HepG2 (cell line): ENCODE data around the gene IZUMO1R. TPM values are rescaled to one million over a fixed set of nuclear protein-coding genes. Genes with fewer than 3 reads are reported as not detected.

Source experiments
- ATAC-seq: fragments of 200-7000 bp; cut with Tn5 transposase; 3 replicates; pipeline ENCODE4 v1.9.1; 2020; ENCODE audit warnings: mild to moderate bottlenecking, moderate library complexity
- BruUV-seq: library from RNA; stranded (reverse); fragments of 400-500 nt; replicated peaks from 2 replicates; lab custom pipeline; 2021; lab: Mats Ljungman, UMichigan
- CTCF ChIA-PET: fragments of 300-600 bp; formaldehyde crosslinking; extraction: SDS; loops from one replicate; lab custom pipeline; 2021; ENCODE audit warnings: low total read pairs, inconsistent platforms, low intra/inter-chr PET ratio; lab: Yijun Ruan, JAX
- POLR2A ChIA-PET: fragments of 350-600 bp; sonication (Branson Sonifier 250); formaldehyde crosslinking; loops from one replicate; lab custom pipeline; 2020; ENCODE audit warnings: antibody characterized with exemption, inconsistent platforms; lab: Yijun Ruan, JAX
- DNase-seq: peaks from one replicate; pipeline ENCODE4 v3.0.0-alpha.2; 2015; ENCODE audit warnings: low spot score
- FAIRE-seq: peaks from 3 replicates; lab custom pipeline; 2011; peaks lifted over from hg19 to GRCh38; lab: Jason Lieb, UNC
- H2AFZ ChIP-seq: one replicate; pipeline ENCODE4 v1.6.1; 2011; ENCODE audit warnings: low read length, inconsistent platforms
- H3K27ac ChIP-seq: fragments of 300-600 bp; 3 replicates; pipeline ENCODE4 v1.8.0; 2011; ENCODE audit warnings: mixed run types, mild to moderate bottlenecking, mixed read lengths, low read length, inconsistent platforms; ENCODE audit not compliant: insufficient read depth; ENCODE audit errors: extremely low read length
- H3K27me3 ChIP-seq, 2 experiments: fragments of 200-600 bp in 1 of 2; 2 replicates in 1 of 2; 3 replicates in 1 of 2; pipeline versions ENCODE4 v1.6.0 to v1.8.0; 2011; ENCODE audit warnings: low read length in 2 of 2, mild to moderate bottlenecking in 2 of 2, moderate library complexity in 2 of 2, inconsistent platforms in 1 of 2; ENCODE audit not compliant: insufficient read depth in 2 of 2, control insufficient read depth in 1 of 2
- H3K36me3 ChIP-seq, 2 experiments: fragments of 200-600 bp in 1 of 2; replicated peaks in 1 of 2; 2 replicates in 1 of 2; 3 replicates in 1 of 2; pipeline versions ENCODE4 v1.5.1 to v1.8.0; 2011; ENCODE audit warnings: low read length in 2 of 2, inconsistent platforms in 1 of 2; ENCODE audit not compliant: insufficient read depth in 2 of 2, control insufficient read depth in 1 of 2
- H3K4me1 ChIP-seq: 2 replicates; pipeline ENCODE4 v1.5.1; 2012; ENCODE audit warnings: low read length, inconsistent platforms; ENCODE audit not compliant: insufficient read depth
- H3K4me2 ChIP-seq: 2 replicates; pipeline ENCODE4 v1.6.0; 2011; ENCODE audit warnings: low read depth, low read length, inconsistent platforms
- H3K4me3 ChIP-seq, 3 experiments: fragments of 200-600 bp in 1 of 3; sonication (generic), shearing (Covaris generic) in 1 of 3; replicated peaks in 1 of 3; 2 replicates each; pipeline ENCODE4 v1.5.1; 2011 to 2016; ENCODE audit warnings: low read length in 3 of 3, inconsistent platforms in 2 of 3, low read depth in 2 of 3, mild to moderate bottlenecking in 2 of 3, control low read depth in 1 of 3, mixed read lengths in 1 of 3; ENCODE audit not compliant: insufficient read depth in 1 of 3
- H3K79me2 ChIP-seq: one replicate; pipeline ENCODE4 v1.6.1; 2011; ENCODE audit warnings: low read length, inconsistent platforms; ENCODE audit not compliant: insufficient read depth
- H3K9ac ChIP-seq: 2 replicates; pipeline ENCODE4 v1.6.0; 2011; ENCODE audit warnings: mild to moderate bottlenecking, low read depth, low read length, inconsistent platforms; ENCODE audit not compliant: insufficient read depth
- H3K9me3 ChIP-seq: 2 replicates; pipeline ENCODE4 v1.5.1; 2012; ENCODE audit warnings: mild to moderate bottlenecking, low read length
- H4K20me1 ChIP-seq: 2 replicates; pipeline ENCODE4 v1.6.0; 2011; ENCODE audit warnings: inconsistent platforms, mild to moderate bottlenecking, low read length, moderate library complexity; ENCODE audit not compliant: insufficient read depth
- CEBPB ChIP-seq: IDR thresholded peaks from 2 replicates; pipeline ENCODE4 v1.6.1; 2011; ENCODE audit warnings: low read depth, low read length, improper control_type of control experiment, borderline replicate concordance
- GPN1 ChIP-seq: sonication (generic); formaldehyde crosslinking; IDR thresholded peaks from 2 replicates; pipeline ENCODE4 v1.5.1; 2020; ENCODE audit warnings: missing genetic modification reagents, borderline replicate concordance
- MTF2 ChIP-seq: sonication (generic); formaldehyde crosslinking; IDR thresholded peaks from 2 replicates; pipeline ENCODE4 v1.5.0; 2020; ENCODE audit warnings: missing genetic modification reagents, borderline replicate concordance
- NR2F6 ChIP-seq, 2 experiments: IDR thresholded peaks; 2 replicates each; pipeline ENCODE4 v1.6.1; 2016; ENCODE audit warnings: antibody characterized with exemption in 1 of 2, mild to moderate bottlenecking in 1 of 2
- PAX8 ChIP-seq: sonication (generic); formaldehyde crosslinking; IDR thresholded peaks from 2 replicates; pipeline ENCODE4 v1.8.0; 2022; ENCODE audit warnings: mild to moderate bottlenecking, missing genetic modification reagents, borderline replicate concordance
- PHB2 ChIP-seq: fragments of 450-650 bp; IDR thresholded peaks from 2 replicates; pipeline ENCODE4 v1.6.1; 2018; ENCODE audit not compliant: partially characterized antibody
- STAG1 ChIP-seq: sonication (generic); formaldehyde crosslinking; IDR thresholded peaks from 2 replicates; pipeline ENCODE4 v1.4.0; 2020; ENCODE audit warnings: missing genetic modification reagents
- ZNF256 ChIP-seq: sonication (generic); formaldehyde crosslinking; conservative IDR thresholded peaks from 2 replicates; pipeline ENCODE4 v1.4.0; 2020; ENCODE audit warnings: missing genetic modification reagents
- ZNF678 ChIP-seq: sonication (generic); formaldehyde crosslinking; IDR thresholded peaks from 2 replicates; pipeline ENCODE4 v1.4.0; 2020; ENCODE audit warnings: mild to moderate bottlenecking, missing genetic modification reagents
- ZNF773 ChIP-seq: sonication (generic); formaldehyde crosslinking; IDR thresholded peaks from 2 replicates; pipeline ENCODE4 v1.4.0; 2020; ENCODE audit warnings: missing genetic modification reagents, borderline replicate concordance
- WGBS: methylation state at CpG from one replicate; pipeline ENCODE4 v1.1.6; 2017; ENCODE audit warnings: low lambda C conversion rate; 5-methylcytosine and 5-hydroxymethylcytosine counted together
- in situ Hi-C: cut with HindIII; loops from 2 replicates; pipeline ENCODE4 v1.10.0; 2017; ENCODE audit warnings: low pct_unique_long_range_greater_than_20kb; ENCODE audit not compliant: extremely low pct_ligation_motif_present
- intact Hi-C: fragments of 100-400 bp; cut with micrococcal nuclease; formaldehyde crosslinking; loops from one replicate; pipeline ENCODE4 v1.10.0; 2022; ENCODE audit not compliant: unreplicated experiment
- polyA plus RNA-seq, 8 experiments: library from polyadenylated mRNA; depleted of rRNA in 3 of 8; stranded (reverse) in 7 of 8; unstranded in 1 of 8; fragments of >200 nt; fragmentation: Illumina TruSeq in 4 of 8; extraction: Trizol in 4 of 8; gene quantifications; 2 replicates each; pipeline versions ENCODE4 v1.2.1 to v1.2.3, GENCODE V29; 2011 to 2016; ENCODE audit warnings: low read depth in 4 of 8, missing spikeins in 1 of 8, mixed read lengths in 1 of 8; ENCODE audit not compliant: insufficient read depth in 1 of 8
- total RNA-seq, 5 experiments: library from RNA; depleted of rRNA; stranded (reverse); fragments of >200 nt; fragmentation: Illumina TruSeq; extraction: Trizol; gene quantifications; 2 replicates each; pipeline ENCODE4 v1.2.3, GENCODE V29; 2016; ENCODE audit warnings: low read depth in 1 of 5
- TF ChIP-seq, protein P1 (sequence below): fragments of 450-650 bp; IDR thresholded peaks from 2 replicates; pipeline ENCODE4 v1.6.1; 2016
- TF ChIP-seq, protein P2 (sequence below): sonication (generic); formaldehyde crosslinking; IDR thresholded peaks from 2 replicates; pipeline ENCODE4 v1.4.0; 2020; ENCODE audit warnings: mild to moderate bottlenecking, missing genetic modification reagents
- TF ChIP-seq, protein P3 (sequence below): sonication (generic); formaldehyde crosslinking; IDR thresholded peaks from 2 replicates; pipeline ENCODE4 v1.5.0; 2020; ENCODE audit warnings: mild to moderate bottlenecking, missing genetic modification reagents, moderate library complexity

Gene IZUMO1R
- total and polyA plus RNA-seq, 2 of the 13 experiments (the other 11 are each of a cell fraction or from before 2014, with no cell fraction given), result not detected

DNA sequence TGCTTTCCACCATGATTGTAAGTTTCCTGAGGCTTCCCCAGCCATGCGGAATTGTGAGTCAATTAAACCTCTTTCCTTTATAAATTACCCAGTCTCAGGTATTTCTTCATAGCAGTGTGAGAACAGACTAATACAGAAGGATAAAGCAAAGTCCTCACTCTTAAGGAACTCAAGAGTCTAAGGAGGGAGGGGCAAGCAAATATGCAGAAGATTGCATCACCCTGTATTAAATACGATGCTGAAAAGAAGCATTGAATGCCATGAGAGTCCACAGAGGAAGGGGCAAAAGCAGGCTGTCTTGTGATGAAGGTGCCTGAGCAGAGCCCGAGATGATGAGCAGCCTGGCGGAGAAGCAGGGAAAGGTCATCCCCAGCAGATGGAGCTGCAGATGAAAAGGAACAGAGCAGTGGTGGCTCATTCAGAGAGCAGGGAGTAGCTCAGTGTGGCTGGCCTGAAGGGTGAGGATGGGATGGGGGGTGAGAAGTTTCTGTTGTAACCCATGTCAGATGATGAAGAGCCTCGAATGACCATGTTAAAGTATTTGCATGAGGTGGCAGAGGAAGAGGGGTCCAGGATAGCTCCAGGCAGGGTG lies 6.3 kb upstream of the IZUMO1R start:
- Histone ChIP-seq H3K4me3 (no peak overlapping the region), H2AFZ (no peak overlapping the region), H3K79me2 (no peaks in the 10 kb centered on the region), H3K27me3 (0 out of 5 replicates have a peak, but pooled peaks cover 0 to 4% of the 10 kb centered on the region in 2 experiments), H3K36me3 (no peaks in the 10 kb centered on the region), H3K4me2 (no peak overlapping the region), H3K9ac (no peak overlapping the region), H4K20me1 (no peaks in the 10 kb centered on the region), H3K4me1 (no peaks in the 10 kb centered on the region), H3K27ac (no peak overlapping the region), H3K9me3 (no peaks in the 10 kb centered on the region)
- ATAC-seq, result peak; percentile 86
- WGBS, result 18% methylated on average over 5 of the region's 5 CpGs
- ChIA-PET POLR2A (no interaction called here), CTCF (no interaction called here)
- in situ Hi-C loops (no loop called here), intact Hi-C loops (no loop called here)
- DNase-seq, result no peak
- TF ChIP-seq PAX8 (CRISPR knock-in tag), result no peak
- TF ChIP-seq ZNF678 (CRISPR knock-in tag), result no peak
- TF ChIP-seq GPN1, result no peak
- peak; percentile 33; the same call in 1 of the 2 replicates for TF ChIP-seq CEBPB
- TF ChIP-seq, protein P1, sequence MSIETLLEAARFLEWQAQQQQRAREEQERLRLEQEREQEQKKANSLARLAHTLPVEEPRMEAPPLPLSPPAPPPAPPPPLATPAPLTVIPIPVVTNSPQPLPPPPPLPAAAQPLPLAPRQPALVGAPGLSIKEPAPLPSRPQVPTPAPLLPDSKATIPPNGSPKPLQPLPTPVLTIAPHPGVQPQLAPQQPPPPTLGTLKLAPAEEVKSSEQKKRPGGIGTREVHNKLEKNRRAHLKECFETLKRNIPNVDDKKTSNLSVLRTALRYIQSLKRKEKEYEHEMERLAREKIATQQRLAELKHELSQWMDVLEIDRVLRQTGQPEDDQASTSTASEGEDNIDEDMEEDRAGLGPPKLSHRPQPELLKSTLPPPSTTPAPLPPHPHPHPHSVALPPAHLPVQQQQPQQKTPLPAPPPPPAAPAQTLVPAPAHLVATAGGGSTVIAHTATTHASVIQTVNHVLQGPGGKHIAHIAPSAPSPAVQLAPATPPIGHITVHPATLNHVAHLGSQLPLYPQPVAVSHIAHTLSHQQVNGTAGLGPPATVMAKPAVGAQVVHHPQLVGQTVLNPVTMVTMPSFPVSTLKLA, result no peak
- no peak for TF ChIP-seq MTF2 (CRISPR knock-in tag)
- TF ChIP-seq, protein P2, sequence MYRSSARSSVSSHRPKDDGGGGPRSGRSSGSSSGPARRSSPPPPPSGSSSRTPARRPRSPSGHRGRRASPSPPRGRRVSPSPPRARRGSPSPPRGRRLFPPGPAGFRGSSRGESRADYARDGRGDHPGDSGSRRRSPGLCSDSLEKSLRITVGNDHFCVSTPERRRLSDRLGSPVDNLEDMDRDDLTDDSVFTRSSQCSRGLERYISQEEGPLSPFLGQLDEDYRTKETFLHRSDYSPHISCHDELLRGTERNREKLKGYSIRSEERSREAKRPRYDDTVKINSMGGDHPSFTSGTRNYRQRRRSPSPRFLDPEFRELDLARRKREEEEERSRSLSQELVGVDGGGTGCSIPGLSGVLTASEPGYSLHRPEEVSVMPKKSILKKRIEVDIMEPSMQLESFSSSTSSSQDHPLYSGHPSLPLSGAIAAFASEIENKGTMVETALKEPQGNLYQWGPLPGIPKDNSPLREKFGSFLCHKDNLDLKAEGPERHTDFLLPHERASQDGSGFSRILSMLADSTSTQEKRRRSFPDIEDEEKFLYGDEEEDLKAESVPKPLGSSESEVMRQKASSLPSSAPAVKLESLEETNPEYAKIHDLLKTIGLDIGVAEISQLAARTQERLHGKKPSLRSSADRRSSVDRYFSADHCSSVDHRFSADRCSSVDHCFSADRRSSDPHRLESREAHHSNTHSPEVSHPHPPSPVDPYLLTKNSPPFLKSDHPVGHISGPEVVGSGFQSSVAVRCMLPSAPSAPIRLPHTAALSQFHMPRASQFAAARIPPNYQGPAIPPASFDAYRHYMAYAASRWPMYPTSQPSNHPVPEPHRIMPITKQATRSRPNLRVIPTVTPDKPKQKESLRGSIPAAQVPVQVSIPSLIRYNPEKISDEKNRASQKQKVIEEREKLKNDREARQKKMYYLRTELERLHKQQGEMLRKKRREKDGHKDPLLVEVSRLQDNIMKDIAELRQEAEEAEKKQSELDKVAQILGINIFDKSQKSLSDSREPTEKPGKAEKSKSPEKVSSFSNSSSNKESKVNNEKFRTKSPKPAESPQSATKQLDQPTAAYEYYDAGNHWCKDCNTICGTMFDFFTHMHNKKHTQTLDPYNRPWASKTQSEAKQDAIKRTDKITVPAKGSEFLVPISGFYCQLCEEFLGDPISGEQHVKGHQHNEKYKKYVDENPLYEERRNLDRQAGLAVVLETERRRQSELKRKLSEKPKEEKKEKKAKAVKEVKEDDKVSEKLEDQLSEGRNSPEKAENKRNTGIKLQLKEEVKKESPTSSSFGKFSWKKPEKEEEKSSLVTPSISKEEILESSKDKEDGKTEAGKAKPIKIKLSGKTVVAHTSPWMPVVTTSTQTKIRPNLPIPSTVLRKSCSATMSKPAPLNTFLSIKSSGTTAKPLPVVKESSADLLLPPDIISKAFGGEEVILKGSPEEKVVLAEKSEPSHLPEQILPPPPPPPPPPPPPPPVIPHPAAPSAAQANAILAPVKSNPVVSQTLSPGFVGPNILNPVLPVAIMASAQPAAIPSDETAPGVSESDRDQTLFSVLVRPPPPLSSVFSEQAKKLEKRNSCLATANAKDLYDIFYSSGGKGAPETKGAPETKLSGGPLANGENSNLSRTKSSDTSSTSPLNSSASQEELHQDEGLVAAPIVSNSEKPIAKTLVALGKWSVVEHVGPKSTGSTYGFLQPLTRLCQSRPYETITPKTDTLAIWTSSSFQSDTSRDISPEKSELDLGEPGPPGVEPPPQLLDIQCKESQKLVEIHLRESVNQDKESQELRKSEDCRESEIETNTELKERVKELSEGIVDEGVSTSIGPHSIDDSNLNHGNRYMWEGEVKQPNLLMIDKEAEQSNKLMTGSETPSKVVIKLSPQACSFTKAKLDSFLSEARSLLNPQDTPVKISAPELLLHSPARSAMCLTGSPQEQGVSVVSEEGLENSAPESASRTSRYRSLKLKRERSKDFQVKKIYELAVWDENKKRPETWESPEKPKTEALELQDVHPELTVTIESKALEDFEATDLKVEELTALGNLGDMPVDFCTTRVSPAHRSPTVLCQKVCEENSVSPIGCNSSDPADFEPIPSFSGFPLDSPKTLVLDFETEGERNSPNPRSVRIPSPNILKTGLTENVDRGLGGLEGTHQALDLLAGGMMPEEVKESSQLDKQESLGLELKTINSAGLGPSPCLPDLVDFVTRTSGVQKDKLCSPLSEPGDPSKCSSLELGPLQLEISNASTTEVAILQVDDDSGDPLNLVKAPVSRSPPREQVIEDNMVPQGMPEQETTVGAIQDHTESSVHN, result no peak
- TF ChIP-seq, protein P3, sequence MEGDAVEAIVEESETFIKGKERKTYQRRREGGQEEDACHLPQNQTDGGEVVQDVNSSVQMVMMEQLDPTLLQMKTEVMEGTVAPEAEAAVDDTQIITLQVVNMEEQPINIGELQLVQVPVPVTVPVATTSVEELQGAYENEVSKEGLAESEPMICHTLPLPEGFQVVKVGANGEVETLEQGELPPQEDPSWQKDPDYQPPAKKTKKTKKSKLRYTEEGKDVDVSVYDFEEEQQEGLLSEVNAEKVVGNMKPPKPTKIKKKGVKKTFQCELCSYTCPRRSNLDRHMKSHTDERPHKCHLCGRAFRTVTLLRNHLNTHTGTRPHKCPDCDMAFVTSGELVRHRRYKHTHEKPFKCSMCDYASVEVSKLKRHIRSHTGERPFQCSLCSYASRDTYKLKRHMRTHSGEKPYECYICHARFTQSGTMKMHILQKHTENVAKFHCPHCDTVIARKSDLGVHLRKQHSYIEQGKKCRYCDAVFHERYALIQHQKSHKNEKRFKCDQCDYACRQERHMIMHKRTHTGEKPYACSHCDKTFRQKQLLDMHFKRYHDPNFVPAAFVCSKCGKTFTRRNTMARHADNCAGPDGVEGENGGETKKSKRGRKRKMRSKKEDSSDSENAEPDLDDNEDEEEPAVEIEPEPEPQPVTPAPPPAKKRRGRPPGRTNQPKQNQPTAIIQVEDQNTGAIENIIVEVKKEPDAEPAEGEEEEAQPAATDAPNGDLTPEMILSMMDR (CRISPR knock-in tag), result peak; percentile 42
- peak; percentile 40 for TF ChIP-seq STAG1 (CRISPR knock-in tag)
- TF ChIP-seq NR2F6 (IDR thresholded peaks at IDR 0.05), result no peak
- TF ChIP-seq NR2F6 (CRISPR knock-in tag; IDR thresholded peaks at IDR 0.05), result no peak
- TF ChIP-seq ZNF773, result no peak
- TF ChIP-seq ZNF256 (CRISPR knock-in tag), result no peak
- no peak for TF ChIP-seq PHB2
- no peak for FAIRE-seq
- no TSS peak for BruUV-seq
